ENCODE results near the gene MMP25.
"Not testable (repeated sequence)": the region's sequence is repeated elsewhere in the genome, so short reads cannot be mapped to it uniquely, and the experiment has no call there.

Gene MMP25

DNA sequence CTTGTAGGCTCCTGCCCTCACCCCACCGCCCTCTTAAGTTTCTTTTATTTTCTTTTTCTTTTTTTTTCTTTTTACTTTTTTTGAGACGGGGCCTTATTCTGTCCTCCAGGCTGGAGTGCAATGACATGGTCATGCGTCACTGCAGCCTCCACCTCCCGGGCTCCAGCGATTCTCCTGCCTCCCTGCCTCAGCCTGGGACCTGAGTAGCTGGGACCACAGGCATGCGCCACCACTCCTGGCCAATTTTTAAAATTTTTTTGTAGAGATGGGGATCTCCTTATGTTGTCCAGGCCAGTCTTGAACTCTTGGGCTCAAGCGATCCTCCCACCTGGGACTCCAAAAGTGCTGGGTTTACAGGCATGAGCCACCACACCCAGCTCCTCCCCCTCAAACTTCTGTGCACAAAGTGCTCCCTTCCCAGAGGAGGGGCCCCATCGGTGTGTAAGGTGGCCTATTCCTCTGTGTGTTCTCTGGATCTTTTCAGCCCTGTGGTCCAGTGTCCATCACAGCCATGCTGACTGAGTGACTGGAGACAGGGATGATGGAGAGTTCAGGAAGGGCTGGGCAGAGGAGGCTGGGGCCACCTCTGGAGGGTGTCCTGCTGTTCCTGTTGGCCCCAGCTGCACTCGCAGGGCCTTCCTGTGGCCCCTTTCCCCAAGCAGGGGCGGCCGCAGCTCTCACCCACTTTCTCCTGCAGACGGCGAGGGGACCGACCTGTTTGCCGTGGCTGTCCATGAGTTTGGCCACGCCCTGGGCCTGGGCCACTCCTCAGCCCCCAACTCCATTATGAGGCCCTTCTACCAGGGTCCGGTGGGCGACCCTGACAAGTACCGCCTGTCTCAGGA, 10.2 kb downstream of the MMP25 start:
- DNase-seq: no peak

DNA sequence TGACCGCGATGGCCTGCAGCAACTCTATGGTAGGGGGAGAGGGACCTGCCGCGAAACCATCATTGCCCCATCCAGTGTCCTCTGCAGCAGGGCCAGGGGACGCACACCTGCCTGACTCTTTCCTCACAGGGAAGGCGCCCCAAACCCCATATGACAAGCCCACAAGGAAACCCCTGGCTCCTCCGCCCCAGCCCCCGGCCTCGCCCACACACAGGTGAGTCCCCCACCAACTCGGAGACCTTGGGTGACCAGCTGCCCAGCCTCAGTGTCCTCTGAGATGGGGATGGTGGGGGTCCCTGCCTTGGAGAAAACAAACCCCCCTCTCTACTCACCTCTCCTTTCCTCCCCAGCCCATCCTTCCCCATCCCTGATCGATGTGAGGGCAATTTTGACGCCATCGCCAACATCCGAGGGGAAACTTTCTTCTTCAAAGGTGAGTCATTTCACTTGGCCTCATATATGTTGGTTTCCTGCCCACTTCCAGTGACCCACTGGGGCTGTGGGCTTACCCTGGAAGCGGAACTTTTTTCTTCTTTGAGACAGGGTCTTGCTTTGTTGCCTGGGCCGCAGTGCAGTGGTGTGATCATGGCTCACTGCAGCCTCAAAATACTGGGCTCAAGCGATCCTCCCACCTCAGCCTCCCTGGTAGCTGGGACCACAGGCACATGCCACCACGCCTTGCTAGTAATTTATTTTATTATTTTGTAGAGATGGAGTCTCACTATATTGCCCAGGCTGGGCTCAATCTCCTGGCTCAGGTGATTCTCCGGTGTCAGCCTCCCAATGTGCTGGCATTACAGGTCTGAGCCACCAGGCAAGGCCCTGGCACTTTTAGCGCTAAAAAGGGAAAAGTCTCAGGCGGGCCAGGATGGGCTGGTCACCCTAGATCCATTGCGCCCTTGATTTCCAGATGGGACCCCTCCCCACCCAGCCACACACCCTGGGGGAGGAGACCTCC, 11.1 kb downstream of the MMP25 start:
- DNase-seq: no peak

DNA sequence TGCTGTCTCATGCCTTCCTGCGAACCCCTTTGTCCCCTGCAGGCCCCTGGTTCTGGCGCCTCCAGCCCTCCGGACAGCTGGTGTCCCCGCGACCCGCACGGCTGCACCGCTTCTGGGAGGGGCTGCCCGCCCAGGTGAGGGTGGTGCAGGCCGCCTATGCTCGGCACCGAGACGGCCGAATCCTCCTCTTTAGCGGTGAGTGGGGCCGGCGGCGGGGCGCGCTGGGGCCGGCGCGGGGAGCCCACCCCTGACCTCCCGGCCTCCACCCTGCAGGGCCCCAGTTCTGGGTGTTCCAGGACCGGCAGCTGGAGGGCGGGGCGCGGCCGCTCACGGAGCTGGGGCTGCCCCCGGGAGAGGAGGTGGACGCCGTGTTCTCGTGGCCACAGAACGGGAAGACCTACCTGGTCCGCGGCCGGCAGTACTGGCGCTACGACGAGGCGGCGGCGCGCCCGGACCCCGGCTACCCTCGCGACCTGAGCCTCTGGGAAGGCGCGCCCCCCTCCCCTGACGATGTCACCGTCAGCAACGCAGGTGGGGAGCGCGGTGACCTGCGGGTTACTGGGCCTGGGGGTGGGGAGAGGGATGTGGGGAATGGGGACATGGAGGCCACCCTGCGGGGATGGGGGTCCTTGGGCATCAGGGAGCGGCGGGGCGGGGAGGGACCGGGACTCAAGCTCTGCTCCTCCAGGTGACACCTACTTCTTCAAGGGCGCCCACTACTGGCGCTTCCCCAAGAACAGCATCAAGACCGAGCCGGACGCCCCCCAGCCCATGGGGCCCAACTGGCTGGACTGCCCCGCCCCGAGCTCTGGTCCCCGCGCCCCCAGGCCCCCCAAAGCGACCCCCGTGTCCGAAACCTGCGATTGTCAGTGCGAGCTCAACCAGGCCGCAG, 12.0 kb downstream of the MMP25 start:
- no peak for DNase-seq

DNA sequence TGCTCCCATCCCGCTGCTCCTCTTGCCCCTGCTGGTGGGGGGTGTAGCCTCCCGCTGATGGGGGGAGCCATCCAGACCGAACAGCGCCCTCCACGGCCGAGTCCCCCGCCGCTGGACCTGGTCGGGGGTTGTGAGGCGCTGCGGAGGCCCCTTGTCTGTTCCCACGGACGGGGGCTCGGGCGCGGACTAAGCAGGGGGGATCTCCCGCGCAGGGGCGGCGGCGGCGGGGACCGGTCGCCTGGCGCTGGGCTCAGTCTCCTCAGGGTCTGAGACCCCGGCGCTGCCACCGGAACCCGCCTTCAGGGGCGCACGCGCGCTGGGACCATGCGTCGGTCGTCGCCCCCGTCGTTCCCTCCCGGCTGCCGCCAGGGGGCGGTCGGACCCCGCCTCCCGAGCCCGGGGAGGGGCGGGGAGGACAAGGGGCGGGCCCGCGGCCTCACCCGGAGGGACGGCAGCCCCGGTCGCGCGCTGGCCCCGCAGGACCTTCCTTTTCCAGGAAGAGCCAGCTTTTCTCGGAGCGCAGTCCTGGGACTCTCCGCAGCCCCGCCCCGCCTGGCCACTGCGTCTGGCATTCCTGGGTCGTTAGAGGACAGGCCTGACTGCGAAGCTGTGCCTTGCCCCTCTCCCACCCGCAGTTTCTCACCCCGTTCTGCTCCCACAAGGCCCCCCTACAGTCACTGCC, 12.8 kb downstream of the MMP25 start:
- no peak for DNase-seq

GRCh38 chr16:3059723-3060242, 13.4 kb downstream of the MMP25 start:
- DNase-seq: no peak

DNA sequence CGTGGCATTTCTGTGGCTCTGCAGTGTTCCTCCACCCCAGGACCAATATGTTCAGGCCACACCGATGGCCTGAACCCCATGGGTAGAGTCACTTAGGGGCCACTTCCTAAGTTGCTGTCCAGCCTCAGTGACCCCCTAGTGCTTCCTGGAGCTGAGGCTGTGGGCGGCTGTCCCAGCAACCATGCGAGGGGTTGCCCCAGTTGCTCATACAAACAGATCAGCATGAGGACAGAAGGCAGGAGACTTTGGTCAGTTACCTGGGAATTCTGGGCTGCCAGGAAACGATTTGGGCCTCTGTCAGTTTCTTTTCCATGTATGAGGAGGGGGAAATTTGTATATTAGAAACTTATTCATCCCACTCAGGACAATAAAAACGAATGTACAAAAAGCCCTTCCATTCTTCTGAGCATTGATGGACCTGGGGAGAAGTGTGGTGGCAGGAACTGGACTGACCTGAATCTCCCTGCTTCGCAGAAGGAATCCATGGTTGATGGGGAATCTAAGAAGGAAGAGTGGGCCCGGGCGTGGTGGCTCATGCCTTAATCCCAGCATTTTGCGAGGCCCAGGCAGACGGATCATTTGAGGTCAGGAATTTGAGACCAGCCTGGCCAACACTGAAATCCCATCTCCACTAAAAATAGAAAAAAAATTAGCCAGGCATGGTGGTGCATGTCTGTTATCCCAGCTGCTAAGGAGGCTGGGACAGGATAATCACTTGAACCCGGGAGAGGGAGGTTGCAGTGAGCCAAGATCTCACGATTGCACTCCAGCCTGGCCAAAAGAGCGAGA, 14.2 kb downstream of the MMP25 start:
- no peak for DNase-seq

DNA sequence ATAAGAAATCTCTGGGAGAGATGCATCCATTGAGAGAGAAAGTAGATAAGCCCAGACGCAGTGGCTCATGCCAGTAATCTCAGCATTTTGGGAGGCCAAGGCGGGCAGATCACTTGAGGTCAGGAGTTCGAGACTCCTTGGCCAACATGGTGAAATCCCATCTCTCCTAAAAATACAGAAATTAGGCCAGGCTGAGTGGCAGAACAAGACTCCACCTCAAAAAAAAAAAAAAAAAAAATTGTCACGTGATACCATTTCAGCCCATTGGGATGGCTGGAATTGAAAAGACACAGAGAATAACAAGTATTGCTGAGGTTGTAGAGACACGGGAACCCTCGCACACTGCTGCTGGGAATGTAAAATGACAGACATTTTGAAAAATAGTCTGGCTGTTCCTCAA, 16.2 kb downstream of the MMP25 start:
- DNase-seq: no peak

GRCh38 chr16:3063625-3064386, 17.4 kb downstream of the MMP25 start:
- DNase-seq: no peak

DNA sequence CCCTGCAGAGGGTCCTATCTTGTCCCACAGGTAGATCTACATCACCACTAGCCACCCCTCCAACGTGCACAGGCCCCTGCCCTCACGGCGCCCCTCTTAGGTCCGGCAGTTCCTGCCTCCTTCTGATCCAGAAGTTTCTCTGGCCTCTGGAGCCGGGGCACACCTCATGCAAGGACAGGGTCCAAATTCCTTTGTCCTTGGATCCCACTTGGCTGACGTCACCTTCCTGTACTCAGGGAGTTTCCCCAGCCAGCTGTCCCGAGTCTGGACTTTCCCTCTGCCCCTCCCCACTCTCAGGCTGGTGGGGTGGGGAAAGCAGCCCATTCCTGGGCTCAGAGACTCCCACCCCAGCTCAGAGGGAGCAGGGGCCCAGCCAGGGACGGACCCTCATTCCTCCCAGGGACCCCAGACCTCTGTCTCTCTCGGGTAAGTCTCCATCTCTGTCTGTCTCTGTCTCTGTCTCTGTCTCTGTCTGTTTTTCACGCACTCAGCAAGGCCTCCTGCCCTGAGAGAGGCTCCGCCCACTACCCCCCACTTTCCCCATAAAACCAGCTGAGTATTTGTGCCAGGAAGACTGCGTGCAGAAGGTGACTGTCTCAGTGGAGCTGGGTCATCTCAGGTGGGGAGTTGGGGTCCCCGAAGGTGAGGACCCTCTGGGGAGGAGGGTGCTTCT, 18.8 kb downstream of the MMP25 start, which contains the start of gene IL32:
Gene IL32, plus strand, starts transcription at position 572 of the 673 bp plus-strand sequence. CDS start 172 bp downstream, outside the sequence.
- DNase-seq: no peak

- no peak for DNase-seq
These were observed 19.5 kb downstream of the MMP25 start for GRCh38 chr16:3065742-3066439.

DNA sequence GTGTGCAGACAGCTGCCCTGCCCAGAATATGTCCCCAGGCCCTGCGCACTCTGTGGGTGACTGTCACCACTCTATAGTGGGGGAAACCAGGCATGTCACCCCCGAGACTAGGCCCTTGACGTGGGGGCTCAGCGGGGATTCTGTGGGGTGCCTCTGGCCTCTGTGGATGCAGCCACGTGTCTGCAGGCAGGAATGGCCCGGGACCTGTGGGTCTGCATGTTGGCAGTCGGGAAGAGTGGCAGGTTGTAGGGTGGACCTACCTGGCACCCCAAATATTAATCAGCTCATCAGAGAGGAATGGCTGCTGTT, 20.0 kb downstream of the MMP25 start:
- no peak for DNase-seq

DNA sequence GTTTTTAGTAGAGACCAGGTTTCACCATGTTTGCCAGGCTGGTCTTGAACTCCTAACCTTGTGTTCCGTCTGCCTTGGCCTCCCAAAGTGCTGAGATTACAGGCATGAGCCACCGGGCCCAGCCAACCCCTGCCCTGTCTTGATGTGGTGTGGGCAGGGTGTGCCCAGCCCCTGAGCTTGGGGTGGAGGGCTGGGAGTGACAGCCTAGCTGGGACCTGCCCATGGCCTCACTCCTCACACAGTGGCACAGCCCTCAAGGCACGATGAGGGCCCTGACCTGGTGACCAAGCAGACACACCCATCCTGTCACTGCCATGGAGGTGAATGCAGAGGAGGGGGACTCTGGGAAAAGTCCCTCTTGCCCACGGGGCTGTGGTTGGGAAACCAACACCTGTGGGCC, 22.1 kb downstream of the MMP25 start:
- no peak for DNase-seq

DNA sequence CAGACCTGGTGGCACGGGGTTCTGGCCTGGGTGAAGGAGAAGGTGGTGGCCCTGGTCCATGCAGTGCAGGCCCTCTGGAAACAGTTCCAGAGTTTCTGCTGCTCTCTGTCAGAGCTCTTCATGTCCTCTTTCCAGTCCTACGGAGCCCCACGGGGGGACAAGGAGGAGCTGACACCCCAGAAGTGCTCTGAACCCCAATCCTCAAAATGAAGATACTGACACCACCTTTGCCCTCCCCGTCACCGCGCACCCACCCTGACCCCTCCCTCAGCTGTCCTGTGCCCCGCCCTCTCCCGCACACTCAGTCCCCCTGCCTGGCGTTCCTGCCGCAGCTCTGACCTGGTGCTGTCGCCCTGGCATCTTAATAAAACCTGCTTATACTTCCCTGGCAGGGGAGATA, 22.8 kb downstream of the MMP25 start:
- not testable (repeated sequence) for DNase-seq

DNA sequence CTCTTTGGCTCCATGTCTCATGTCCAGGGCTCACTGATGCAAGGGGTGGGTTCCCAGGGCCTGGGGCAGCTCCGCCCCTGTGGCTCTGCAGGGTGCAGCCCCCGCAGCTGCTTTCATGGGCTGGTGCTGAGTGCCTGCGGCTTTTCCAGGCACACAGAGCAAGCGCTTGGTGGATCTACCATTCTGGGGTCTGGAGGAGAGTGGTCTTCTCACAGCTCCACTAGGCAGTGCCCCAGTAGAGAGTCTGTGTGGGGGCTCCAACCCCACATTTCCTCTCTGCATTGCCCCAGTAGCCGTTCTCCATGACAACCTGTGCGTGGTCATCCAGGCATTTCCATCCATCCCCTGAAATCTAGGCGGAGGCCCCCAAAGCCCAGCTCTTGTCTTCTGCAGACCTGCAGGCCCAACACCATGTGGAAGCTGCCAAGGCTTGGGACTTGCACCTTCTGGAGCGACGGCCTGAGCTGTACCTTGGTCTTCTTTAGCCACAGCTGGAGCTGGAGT, 24.3 kb downstream of the MMP25 start:
- no peak for DNase-seq

DNA sequence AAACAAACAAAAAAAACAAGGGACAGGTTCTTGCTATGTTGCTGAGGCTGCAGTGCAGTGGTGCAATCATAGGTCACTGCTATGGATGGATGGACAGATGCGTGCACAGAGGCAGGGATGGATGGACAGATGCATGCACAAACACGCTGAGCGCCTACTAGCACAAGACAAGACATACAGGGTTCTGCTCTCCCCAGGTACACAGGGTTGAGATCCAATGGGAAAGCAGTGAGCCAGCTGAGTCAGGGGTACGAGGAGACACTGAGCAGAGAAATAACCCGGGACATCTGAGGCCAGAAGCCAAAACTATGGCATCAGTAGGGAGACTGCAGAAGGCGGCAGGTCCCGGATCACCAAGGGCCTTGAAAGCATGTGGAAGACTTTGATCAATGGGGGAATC, 25.3 kb downstream of the MMP25 start:
- no peak for DNase-seq

DNA sequence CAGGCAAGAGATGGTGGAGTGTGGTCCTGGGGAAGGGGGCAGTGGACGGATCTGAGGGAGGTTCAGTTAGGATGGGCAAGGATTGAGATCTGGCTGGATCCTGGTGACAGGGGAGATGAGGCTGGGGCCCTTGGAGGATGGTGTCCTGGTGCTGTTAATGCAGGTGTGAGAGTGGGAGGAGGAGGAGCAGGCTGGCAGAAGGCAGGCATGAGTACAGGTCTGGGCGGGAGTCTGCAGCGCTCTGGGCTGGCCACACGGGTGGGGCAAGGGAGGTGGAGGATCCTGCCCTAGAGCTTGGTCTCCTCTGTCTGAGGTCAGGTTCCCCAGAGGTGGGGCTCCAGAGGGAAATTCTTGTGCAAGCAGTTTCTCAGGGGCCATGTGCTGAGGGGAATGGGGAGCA, 25.8 kb downstream of the MMP25 start:
- DNase-seq: not testable (repeated sequence)

- DNase-seq: not testable (repeated sequence)
These were observed 26.4 kb downstream of the MMP25 start for GRCh38 chr16:3072576-3073263.

- DNase-seq: no peak
These were observed 27.1 kb downstream of the MMP25 start for GRCh38 chr16:3073448-3073847.
